Measurements from ENCODE around the gene SNAP29.

- TF ChIP-seq CTCF (IDR thresholded peaks at IDR 0.05): no peak
- TF ChIP-seq POLR2A (IDR thresholded peaks at IDR 0.05): no peak
Measured at GRCh38 chr22:20843501-20843900, 15.3 kb upstream of the SNAP29 start.
